K562 (cell line): ENCODE results near the gene PRR5. TPM values are rescaled to one million over a fixed set of nuclear protein-coding genes. Genes with fewer than 3 reads are reported as not detected.

Experiments used
- CXXC5 ChIP-seq: fragments of 250-450 bp; sonication (Bioruptor Pico); IDR thresholded peaks from 2 replicates; pipeline ENCODE4 v1.8.0; 2022; ENCODE audit warnings: inconsistent platforms, mild to moderate bottlenecking, moderate library complexity
- HOMEZ ChIP-seq: fragments of 250-450 bp; sonication (Bioruptor Pico); IDR thresholded peaks from 2 replicates; pipeline ENCODE4 v1.4.0; 2020; ENCODE audit warnings: mild to moderate bottlenecking, moderate library complexity
- ILF3 ChIP-seq: fragments of 450-650 bp; IDR thresholded peaks from 2 replicates; pipeline ENCODE4 v1.6.1; 2018; ENCODE audit warnings: antibody characterized with exemption, mild to moderate bottlenecking, moderate library complexity, borderline replicate concordance
- KAT2B ChIP-seq: IDR thresholded peaks from one replicate; pipeline ENCODE4 v1.6.1; 2012; ENCODE audit warnings: low read depth, mild to moderate bottlenecking, control low read depth, inconsistent platforms, low read length, moderate library complexity
- SIN3A ChIP-seq, 2 experiments: fragments of 150-350 bp in 1 of 2; IDR thresholded peaks; 2 replicates each; pipeline ENCODE4 v1.6.1; 2011 to 2016; ENCODE audit warnings: borderline replicate concordance in 2 of 2, low read depth in 2 of 2, low read length in 2 of 2, mild to moderate bottlenecking in 2 of 2, moderate library complexity in 2 of 2; ENCODE audit not compliant: control insufficient read depth in 1 of 2
- SNIP1 ChIP-seq: fragments of 450-650 bp; IDR thresholded peaks from 2 replicates; pipeline ENCODE4 v1.7.1; 2017; ENCODE audit warnings: low read depth, mild to moderate bottlenecking
- ZNF318 ChIP-seq, 2 experiments: fragments of 450-650 bp; IDR thresholded peaks; 2 replicates each; pipeline ENCODE4 v1.6.1; 2016; ENCODE audit warnings: mild to moderate bottlenecking in 2 of 2, borderline replicate concordance in 1 of 2, low read depth in 1 of 2, moderate library complexity in 1 of 2
- polyA plus RNA-seq, 8 experiments: library from polyadenylated mRNA; depleted of rRNA in 4 of 8; stranded (reverse) in 5 of 8; unstranded in 3 of 8; fragments of >200 nt; fragmentation: Nextera tagmentation in 2 of 8; fragmentation: Illumina TruSeq in 1 of 8; extraction: Ambion mirVana in 2 of 8; extraction: Trizol in 1 of 8; gene quantifications; 2 replicates each; pipeline versions ENCODE4 v1.2.1 to v1.2.3, GENCODE V29; 2011 to 2014; ENCODE audit warnings: inconsistent platforms in 1 of 8, missing spikeins in 1 of 8
- total RNA-seq, 7 experiments: library from RNA; depleted of rRNA in 6 of 7; stranded (reverse); fragments of >200 nt in 6 of 7; fragmentation: Illumina TruSeq in 2 of 7; extraction: Trizol in 2 of 7; gene quantifications; 2 replicates each; pipeline versions ENCODE4 v1.2.1 to v1.2.3, GENCODE V29; 2011 to 2021; ENCODE audit warnings: low replicate concordance in 1 of 7
- TF ChIP-seq, protein P1 (sequence below): fragments of 450-650 bp; IDR thresholded peaks from 2 replicates; pipeline ENCODE4 v1.6.1; 2017; ENCODE audit warnings: antibody characterized with exemption, mild to moderate bottlenecking

The PRR5 gene
- total and polyA plus RNA-seq, 9 of the 15 experiments (the other 6 are each of a cell fraction or from before 2014, with no cell fraction given) = 0.13 to 21.0 (median 7.5) TPM

DNA sequence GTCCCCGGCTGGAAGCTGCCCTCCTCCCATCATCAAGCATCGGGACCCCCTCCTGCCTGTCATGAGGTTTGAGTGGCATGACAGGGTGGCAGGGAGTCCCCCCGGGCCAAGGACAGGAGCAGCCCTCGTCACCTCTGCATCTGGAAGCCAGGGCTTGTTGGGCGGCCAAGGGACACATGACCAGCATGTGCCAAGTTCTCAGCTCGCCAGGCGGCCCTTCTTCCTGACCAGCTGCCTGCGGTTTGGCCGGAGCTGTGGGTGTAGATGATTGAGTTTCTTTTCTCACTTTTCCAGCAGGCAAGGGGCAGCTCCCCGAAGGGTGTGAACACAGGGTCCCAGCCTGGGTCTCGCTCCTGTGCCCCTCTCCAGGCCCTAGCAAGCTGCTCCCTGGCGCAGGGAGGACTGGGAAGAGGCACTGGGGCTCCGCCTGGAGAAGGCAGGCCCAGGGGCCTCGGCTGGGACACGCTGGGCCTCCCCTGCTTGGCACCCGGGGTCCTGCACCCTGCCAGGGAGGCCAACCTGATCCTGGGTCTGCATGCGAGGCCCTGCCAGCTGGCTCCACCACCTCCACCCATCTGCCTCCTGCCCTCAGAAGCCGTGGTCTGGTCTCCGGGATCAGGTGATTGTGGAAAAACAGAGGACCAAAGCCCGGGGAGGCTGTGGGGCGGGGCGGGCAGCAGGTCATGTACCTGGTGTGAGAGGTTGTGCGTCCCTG, 63.7 kb downstream of the PRR5 start (continued):
- TF ChIP-seq ZNF318 (IDR thresholded peaks at IDR 0.05; ENCODE audit: borderline replicate concordance in 1 of 2, low read depth in 1 of 2) = no peak
- no peak for TF ChIP-seq SIN3A (IDR thresholded peaks at IDR 0.05; ENCODE audit: borderline replicate concordance in 2 of 2, control insufficient read depth in 1 of 2, low read depth in 2 of 2, low read length in 2 of 2)
- TF ChIP-seq CXXC5 = no peak
- TF ChIP-seq KAT2B = no peak
- TF ChIP-seq SNIP1 = no peak
- TF ChIP-seq ILF3 = no peak
- TF ChIP-seq HOMEZ (CRISPR knock-in tag) = no peak
- TF ChIP-seq, protein P1, sequence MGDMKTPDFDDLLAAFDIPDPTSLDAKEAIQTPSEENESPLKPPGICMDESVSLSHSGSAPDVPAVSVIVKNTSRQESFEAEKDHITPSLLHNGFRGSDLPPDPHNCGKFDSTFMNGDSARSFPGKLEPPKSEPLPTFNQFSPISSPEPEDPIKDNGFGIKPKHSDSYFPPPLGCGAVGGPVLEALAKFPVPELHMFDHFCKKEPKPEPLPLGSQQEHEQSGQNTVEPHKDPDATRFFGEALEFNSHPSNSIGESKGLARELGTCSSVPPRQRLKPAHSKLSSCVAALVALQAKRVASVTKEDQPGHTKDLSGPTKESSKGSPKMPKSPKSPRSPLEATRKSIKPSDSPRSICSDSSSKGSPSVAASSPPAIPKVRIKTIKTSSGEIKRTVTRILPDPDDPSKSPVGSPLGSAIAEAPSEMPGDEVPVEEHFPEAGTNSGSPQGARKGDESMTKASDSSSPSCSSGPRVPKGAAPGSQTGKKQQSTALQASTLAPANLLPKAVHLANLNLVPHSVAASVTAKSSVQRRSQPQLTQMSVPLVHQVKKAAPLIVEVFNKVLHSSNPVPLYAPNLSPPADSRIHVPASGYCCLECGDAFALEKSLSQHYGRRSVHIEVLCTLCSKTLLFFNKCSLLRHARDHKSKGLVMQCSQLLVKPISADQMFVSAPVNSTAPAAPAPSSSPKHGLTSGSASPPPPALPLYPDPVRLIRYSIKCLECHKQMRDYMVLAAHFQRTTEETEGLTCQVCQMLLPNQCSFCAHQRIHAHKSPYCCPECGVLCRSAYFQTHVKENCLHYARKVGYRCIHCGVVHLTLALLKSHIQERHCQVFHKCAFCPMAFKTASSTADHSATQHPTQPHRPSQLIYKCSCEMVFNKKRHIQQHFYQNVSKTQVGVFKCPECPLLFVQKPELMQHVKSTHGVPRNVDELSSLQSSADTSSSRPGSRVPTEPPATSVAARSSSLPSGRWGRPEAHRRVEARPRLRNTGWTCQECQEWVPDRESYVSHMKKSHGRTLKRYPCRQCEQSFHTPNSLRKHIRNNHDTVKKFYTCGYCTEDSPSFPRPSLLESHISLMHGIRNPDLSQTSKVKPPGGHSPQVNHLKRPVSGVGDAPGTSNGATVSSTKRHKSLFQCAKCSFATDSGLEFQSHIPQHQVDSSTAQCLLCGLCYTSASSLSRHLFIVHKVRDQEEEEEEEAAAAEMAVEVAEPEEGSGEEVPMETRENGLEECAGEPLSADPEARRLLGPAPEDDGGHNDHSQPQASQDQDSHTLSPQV = no peak
